ENCODE data around the gene GFRA1.

- TF ChIP-seq CTCF (IDR thresholded peaks at IDR 0.05) (no peak), EP300 (IDR thresholded peaks at IDR 0.05) (no peak), POLR2A (IDR thresholded peaks at IDR 0.05) (no peak)
Measured at GRCh38 chr10:116080553-116080952, 192.5 kb downstream of the GFRA1 start.
